WERI-Rb-1 (cell line): Measurements from ENCODE around the gene GET4.
A peak's percentile ranks its signal among the peaks of the same experiment; 100 is the strongest.

Source experiments
- DNase-seq: peaks from one replicate; pipeline ENCODE4 v3.0.0-alpha.2; 2020
- H3K27ac ChIP-seq: fragments of 250-450 bp; sonication (Bioruptor Pico); 2 replicates; pipeline ENCODE4 v1.5.1; 2020; ENCODE audit warnings: mild to moderate bottlenecking, moderate library complexity
- H3K27me3 ChIP-seq: fragments of 250-450 bp; sonication (Bioruptor Pico); 2 replicates; pipeline ENCODE4 v1.5.1; 2021; ENCODE audit warnings: mild to moderate bottlenecking, low read depth, moderate library complexity; ENCODE audit not compliant: insufficient read depth, severe bottlenecking
- H3K36me3 ChIP-seq: fragments of 250-450 bp; sonication (Bioruptor Pico); 2 replicates; pipeline ENCODE4 v1.5.1; 2020; ENCODE audit warnings: mild to moderate bottlenecking, moderate library complexity
- H3K4me3 ChIP-seq: 2 replicates; pipeline ENCODE4 v1.5.1; 2011; ENCODE audit warnings: low read depth, mild to moderate bottlenecking, control low read depth, low read length
- H3K9me3 ChIP-seq: fragments of 250-450 bp; sonication (Bioruptor Pico); 2 replicates; pipeline ENCODE4 v1.5.1; 2021; ENCODE audit warnings: mild to moderate bottlenecking, moderate library complexity; ENCODE audit not compliant: severe bottlenecking
- CTCF ChIP-seq: IDR thresholded peaks from 2 replicates; pipeline ENCODE4 v1.5.1; 2011; ENCODE audit warnings: low read depth, mild to moderate bottlenecking, control low read depth, inconsistent platforms, low read length

The GET4 gene

GRCh38 chr7:835485-836401 lies 40.6 kb upstream of the GET4 start:
- Histone ChIP-seq H3K27me3 (no peaks in the 10 kb centered on the region), H3K9me3 (no peaks in the 10 kb centered on the region), H3K4me3 (peak overlapping the region; percentile 25), H3K36me3 (peaks cover 55% of the 10 kb centered on the region), H3K27ac (peak overlapping the region; percentile 94)
- no peak for TF ChIP-seq CTCF
- DNase-seq, result peak; percentile 84

- peak; percentile 57 for DNase-seq
- Histone ChIP-seq H3K27me3 (no peaks in the 10 kb centered on the region), H3K27ac (peak overlapping the region; percentile 94), H3K36me3 (peaks cover 55% of the 10 kb centered on the region), H3K9me3 (no peaks in the 10 kb centered on the region), H3K4me3 (no peak overlapping the region)
- peak; percentile 79 for TF ChIP-seq CTCF
These were observed 39.9 kb upstream of the GET4 start for GRCh38 chr7:836429-836828.

- Histone ChIP-seq H3K9me3 (no peaks in the 10 kb centered on the region), H3K27ac (peak overlapping the region; percentile 94), H3K36me3 (peaks cover 60% of the 10 kb centered on the region), H3K4me3 (no peak overlapping the region), H3K27me3 (no peaks in the 10 kb centered on the region)
- TF ChIP-seq CTCF, result no peak
- no peak for DNase-seq
These were observed 39.4 kb upstream of the GET4 start for GRCh38 chr7:837001-837400.

- Histone ChIP-seq H3K27me3 (no peaks in the 10 kb centered on the region), H3K9me3 (no peaks in the 10 kb centered on the region), H3K27ac (no peak overlapping the region), H3K4me3 (no peak overlapping the region), H3K36me3 (peaks cover 71% of the 10 kb centered on the region)
- TF ChIP-seq CTCF, result no peak
- no peak for DNase-seq
These were observed 36.3 kb upstream of the GET4 start for GRCh38 chr7:840001-840600.

- no peak overlapping the region for H3K27ac ChIP-seq
- no peak for DNase-seq
- no peaks in the 10 kb centered on the region for H3K9me3 ChIP-seq
- H3K36me3 ChIP-seq, result peaks cover 79% of the 10 kb centered on the region
- no peaks in the 10 kb centered on the region for H3K27me3 ChIP-seq
- no peak for TF ChIP-seq CTCF
- H3K4me3 ChIP-seq, result no peak overlapping the region
These were observed 34.4 kb upstream of the GET4 start for GRCh38 chr7:841943-842342.
